GM19395 (cell line): ENCODE data around the gene GALNT14.
"Not testable (repeated sequence)": the region's sequence is repeated elsewhere in the genome, so short reads cannot be mapped to it uniquely, and the experiment has no call there.

Source experiments
- ATAC-seq: cut with Tn5 transposase; IDR thresholded peaks from one replicate; pipeline ENCODE4 v1.9.1; 2021; ENCODE audit warnings: mild to moderate bottlenecking, moderate library complexity; ENCODE audit not compliant: unreplicated experiment

GALNT14 gene

GRCh38 chr2:30912056-30912455, 226.2 kb downstream of the GALNT14 start:
- ATAC-seq = no peak

GRCh38 chr2:30911327-30911726, 226.9 kb downstream of the GALNT14 start:
- no peak for ATAC-seq

- no peak for ATAC-seq
Measured at GRCh38 chr2:30910686-30911085, 227.6 kb downstream of the GALNT14 start.

- ATAC-seq = not testable (repeated sequence)
Measured at GRCh38 chr2:30904437-30904836, 233.8 kb downstream of the GALNT14 start.

GRCh38 chr2:30903326-30903725, 234.9 kb downstream of the GALNT14 start:
- no peak for ATAC-seq

- ATAC-seq = no peak
Measured at GRCh38 chr2:30900381-30900780, 237.9 kb downstream of the GALNT14 start.

GRCh38 chr2:30899516-30900054, 238.7 kb downstream of the GALNT14 start:
- no peak for ATAC-seq

- ATAC-seq = no peak
Measured at GRCh38 chr2:30897539-30897938, 240.7 kb downstream of the GALNT14 start.

GRCh38 chr2:30894498-30895119, 243.6 kb downstream of the GALNT14 start:
- no peak for ATAC-seq

GRCh38 chr2:30888852-30889409, 249.3 kb downstream of the GALNT14 start:
- no peak for ATAC-seq

- no peak for ATAC-seq
Measured at GRCh38 chr2:30886080-30886479, 252.2 kb downstream of the GALNT14 start.

- ATAC-seq = no peak
Measured at GRCh38 chr2:30883822-30884221, 254.4 kb downstream of the GALNT14 start.

- ATAC-seq = no peak
Measured at GRCh38 chr2:30883184-30883583, 255.1 kb downstream of the GALNT14 start.

GRCh38 chr2:30880516-30880915, 257.7 kb downstream of the GALNT14 start:
- no peak for ATAC-seq

GRCh38 chr2:30877833-30878232, 260.4 kb downstream of the GALNT14 start:
- ATAC-seq = no peak

- no peak for ATAC-seq
Measured at GRCh38 chr2:30872797-30873196, 265.4 kb downstream of the GALNT14 start.

- no peak for ATAC-seq
Measured at GRCh38 chr2:30871980-30872789, 266.1 kb downstream of the GALNT14 start.

GRCh38 chr2:30871440-30871839, 266.8 kb downstream of the GALNT14 start:
- no peak for ATAC-seq

GRCh38 chr2:30869988-30870387, 268.3 kb downstream of the GALNT14 start:
- no peak for ATAC-seq

GRCh38 chr2:30867385-30867784, 270.9 kb downstream of the GALNT14 start:
- no peak for ATAC-seq

GRCh38 chr2:30866974-30867373, 271.3 kb downstream of the GALNT14 start:
- ATAC-seq = no peak
